HS-27A (cell line): Measurements from ENCODE around the gene CRIP1.

Experiments used
- DNase-seq: peaks from one replicate; pipeline ENCODE4 v3.0.0-alpha.2; 2012; ENCODE audit warnings: low read depth, missing footprints

Gene CRIP1, protein sequence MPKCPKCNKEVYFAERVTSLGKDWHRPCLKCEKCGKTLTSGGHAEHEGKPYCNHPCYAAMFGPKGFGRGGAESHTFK

DNA sequence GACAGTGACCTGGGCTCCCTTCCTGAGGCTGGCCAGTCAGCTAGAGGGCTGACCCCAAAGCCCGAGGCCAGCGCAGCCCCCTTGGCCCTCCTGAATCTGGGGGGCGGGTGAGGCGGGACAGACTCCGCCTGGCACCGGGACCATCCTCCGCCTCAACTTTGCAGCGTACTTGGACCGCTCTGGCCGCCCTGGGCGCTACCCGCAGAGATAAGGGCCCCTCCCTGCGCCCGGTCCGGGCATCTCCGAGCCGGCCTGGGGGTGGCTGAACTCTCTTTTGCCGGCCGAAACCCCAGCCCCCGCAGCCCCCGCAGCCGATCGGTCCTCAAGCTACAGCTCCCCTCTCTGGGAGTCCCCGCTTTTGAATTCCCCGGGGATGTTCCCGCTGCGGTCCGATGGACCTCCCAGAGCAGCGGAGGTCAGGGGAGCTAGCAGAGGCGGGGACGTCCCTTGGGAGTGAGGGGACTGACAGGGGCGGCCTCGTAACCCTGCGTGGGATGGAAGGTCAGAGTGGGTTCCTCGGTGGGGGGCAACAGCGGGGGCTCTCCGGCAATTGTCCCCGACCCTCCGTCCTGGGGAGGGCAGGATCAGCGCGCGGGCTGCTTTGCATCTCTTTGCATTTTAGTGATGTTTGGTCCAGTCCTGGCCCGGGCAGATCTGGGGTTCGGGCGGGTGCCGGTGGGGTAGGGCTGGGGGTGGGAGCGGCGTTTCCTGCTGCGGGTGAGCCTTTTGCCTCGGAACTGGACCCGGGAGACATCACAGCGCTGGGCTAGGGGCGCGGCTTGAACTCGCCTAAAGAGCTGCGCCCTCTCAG, at the start of gene CRIP1:
Gene CRIP1 (plus strand): TSS at position 724 of the 811 bp plus-strand sequence. CDS start 374 bp downstream, outside the sequence.
- no peak for DNase-seq

DNA sequence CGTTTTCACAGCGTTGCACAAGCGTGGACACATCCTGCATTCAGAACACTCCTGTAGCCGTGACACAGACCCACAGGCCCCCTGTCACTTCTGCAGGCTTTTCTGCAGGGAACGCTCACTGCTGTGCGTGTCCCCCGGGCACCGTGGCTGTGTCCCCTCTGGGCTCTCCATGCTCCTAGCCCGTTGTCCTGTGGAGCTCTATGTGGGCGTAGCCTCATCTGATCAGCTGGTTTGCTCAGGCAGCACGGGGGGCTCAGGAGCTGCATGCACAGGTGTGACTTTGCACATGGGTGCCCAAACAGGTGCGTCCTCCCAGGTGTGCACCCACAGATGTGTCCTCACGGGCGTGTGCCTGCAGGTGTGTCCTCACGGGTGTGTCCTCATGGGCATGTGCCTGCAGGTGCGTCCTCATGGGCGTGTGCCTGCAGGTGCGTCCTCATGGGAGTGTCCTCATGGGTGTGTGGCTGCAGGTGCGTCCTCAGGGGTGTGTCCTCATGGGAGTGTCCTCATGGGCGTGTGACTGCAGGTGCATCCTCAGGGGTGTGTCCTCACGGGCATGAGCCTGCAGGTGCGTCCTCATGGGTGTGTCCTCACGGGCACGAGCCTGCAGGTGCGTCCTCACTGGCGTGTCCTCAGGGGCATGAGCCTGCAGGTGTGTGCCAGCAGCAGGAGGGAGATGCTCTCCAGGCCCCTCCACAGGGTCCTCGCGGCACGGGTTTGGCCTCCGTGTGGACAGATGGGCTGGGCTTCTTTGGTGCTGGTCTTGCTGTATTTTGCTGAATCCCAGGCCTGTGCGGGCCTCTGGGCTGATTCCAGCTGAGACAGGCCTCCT, 49.6 kb upstream of the CRIP1 start:
- DNase-seq, result no peak

DNA sequence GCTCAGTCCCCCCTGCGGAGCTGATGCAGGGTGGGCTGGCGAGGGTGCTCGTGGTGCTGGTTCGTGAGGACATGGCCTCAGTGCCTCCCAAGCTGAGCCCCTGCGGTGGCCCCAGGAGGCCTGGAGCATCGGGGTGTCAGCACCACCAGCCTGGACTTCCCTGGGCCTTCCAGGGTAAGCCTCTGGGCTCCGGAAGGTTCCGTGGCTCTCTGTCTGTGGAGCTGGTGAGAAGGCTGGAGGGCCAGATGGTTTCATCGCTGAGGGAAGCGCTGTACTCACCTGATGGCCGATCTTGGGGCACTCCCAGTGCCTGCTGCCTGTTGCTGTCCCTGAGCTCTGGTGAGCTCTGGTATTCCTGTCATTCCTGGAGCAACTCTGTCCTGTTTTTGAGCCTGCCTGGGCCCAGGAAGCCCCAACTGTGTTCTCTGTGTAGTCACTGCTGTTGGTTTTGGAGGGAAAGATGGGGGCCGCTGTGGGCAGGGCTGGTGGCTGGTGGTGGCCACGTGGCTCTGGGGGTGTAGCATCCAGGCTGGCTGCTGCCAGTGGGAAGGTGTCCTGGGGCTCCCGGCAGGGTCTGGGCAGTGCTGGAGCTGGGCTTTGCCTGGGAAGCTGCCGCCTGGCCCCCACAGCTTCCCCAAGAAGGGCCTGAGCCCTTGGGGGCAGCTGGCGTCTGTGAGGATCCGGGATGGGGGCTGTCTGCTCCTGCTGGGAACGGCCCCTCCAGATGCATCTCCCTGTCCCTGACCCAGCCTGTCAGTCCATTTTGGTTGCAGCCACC, 48.8 kb upstream of the CRIP1 start:
- DNase-seq, result no peak

DNA sequence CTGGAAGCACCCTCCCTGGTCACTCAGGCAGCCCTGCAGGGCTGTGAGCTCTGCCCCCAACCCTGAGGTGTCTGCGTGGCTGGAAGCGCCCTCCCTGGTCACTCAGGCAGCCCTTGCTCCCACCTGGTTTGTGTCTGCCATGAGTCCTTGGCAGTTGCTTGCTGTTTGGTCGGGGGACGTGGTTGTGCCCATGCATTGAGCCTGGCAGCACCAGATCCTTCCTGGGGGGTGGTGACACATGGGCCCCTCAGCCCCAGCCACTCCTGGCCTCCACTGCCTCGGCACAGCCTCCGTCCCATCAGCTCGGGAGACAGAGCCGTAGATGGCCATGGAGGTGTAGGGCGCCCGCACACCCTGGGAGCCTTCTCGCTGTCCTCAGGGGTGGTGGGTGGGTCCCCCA, 47.5 kb upstream of the CRIP1 start:
- no peak for DNase-seq

DNA sequence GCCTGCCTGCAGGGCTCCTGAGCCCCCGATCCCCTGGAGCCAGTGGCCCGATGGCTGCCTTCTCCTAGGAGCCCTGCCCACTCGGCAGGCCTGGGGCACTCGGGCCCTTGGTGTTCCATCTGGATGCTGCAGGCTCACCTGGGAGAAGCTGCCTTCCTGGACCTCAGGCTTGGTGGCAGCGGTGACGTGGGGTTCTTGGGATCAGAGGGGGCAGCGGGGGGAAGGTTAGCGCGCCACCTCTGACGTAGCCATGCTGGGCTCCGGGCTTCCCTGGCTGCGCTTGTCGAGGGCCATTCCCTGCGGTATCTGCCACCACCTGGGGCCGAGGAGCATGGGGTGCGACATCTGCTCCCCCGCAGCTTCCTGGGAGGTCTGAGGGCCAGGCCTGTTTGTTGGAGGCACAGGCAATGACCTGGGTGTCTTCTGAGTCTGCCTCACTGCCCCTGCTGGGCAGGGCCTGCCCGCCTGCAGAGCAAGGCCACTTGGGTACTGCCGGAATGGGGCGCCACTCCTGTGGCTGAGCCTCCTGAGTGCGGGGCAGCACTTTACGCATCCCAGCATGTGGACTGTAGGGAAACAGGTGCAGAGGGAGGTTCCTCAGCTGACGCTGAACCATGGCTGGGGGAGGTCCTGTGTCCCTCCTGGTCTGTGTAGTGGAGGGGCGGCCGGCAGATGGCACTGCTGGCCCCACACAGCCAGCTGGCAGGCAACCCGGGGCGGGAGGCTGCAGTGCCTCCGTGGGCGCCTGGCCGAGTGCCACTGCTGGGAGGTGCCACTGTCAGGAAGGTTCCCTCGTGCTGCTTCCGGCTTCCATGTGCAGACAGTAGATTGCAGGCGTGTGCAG, 46.8 kb upstream of the CRIP1 start:
- no peak for DNase-seq

DNA sequence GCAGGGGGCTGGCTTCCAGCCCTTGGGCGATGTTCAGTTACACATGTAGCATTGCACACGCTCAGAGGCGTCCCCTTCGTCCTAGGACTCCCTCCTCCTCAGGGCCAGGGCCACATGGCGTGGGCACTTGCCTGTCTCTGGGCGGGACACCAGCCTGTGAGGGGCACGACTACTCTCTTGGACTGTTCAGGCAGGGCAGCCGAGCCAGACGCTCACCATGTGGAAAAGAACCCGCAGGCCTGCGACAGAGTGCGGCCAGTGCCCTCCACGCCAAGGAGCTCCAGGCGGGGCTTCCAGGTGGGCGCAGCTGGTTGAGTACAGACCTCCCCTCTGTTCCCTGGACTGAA, 46.2 kb upstream of the CRIP1 start:
- DNase-seq, result no peak

DNA sequence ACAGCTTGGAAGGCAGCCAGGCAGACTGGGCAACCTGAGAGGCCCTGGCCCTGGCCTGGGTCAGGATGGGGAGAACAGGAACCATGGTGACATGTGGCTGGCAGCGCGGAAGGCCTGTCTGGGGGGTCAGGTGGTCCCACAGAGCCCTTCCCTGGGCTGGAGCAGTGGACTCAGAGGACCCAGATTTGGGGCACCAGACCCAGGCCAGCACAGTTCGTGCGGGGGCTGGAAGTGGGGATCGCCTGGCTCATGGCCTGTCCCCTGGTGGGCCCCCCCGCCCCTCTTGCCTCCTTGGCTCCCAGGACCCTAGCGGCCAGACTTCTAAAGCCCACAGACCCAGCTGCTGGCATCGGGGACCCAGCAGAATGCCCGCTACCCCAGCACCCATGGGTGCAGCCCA, 45.7 kb upstream of the CRIP1 start:
- DNase-seq, result no peak

DNA sequence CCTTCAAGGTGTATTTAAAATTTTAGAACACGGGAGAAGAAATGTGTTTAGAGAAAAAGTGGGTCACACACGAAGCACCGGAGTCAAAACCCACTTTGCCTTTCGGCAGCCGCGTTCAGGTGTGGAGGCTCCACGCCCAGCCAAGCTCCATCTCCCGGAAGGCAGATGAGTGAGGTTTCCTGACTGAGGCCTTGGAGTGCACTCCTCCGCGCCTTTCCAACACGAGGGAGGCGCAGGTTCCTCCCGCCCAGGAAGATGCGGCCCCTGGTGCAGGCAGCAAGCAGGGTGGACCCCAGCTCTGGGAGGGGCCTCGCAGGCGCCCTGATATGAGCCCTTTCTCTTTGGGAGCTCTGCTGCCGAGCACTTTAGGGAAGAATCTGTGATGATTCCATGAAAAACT, 44.6 kb upstream of the CRIP1 start:
- DNase-seq, result no peak

DNA sequence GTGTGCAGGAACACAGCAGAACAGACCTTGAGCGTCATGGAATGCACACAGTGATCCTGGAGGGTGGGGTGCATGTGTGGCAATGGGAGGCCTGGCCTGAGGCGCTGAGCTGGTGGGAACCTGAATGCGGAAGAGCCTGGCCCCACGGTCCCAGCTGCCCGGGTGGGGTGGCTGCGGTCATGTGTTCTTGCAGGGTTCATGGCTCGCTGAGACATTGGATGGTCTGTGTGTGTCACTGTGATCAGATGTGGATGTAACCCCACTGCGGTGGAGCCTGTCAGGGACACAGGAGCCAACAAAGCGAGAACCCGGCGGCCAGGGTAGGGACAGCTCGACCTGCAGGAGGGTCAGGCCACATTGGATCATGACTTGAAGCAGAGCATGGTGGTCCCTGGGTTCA, 43.9 kb upstream of the CRIP1 start:
- DNase-seq, result no peak

DNA sequence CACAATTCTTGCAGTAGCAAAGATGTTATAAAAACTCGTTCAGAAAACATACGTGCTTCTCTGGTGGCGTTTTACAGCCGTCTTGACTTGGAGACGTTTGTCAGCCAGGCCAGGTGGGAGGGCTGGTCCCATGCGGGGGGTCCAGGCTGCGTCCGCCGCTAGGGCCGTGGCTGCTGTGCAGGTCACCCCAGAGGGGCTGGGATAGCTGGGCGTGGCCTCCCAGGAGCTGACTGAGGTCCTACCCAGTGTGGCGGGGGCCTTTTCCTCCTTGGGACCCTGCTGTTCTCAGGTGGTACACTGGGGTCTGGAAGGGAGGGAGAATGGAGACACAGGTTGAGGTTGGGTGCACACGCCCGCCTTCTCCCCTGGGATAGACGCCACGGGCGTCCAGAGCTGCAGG, 41.8 kb upstream of the CRIP1 start:
- no peak for DNase-seq

DNA sequence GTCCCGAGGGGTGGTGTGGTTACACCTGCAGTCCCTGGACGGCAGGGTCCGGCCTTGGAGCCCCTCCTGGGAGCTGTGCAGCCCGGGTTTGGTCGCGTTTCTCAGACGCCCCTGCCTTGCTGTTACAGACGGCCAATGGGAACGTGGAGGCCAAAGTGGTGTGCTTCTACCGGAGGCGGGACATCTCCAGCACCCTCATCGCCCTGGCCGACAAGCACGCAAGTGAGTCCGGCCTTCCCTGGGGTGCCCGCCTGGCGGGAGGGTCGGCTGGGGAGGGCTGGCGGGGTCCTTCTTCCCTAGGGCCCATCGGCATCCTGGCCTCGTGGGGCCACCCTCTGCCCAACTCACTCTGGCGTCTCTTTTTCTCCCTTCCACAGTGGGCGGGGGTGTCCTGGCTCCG, 41.4 kb upstream of the CRIP1 start:
- no peak for DNase-seq

DNA sequence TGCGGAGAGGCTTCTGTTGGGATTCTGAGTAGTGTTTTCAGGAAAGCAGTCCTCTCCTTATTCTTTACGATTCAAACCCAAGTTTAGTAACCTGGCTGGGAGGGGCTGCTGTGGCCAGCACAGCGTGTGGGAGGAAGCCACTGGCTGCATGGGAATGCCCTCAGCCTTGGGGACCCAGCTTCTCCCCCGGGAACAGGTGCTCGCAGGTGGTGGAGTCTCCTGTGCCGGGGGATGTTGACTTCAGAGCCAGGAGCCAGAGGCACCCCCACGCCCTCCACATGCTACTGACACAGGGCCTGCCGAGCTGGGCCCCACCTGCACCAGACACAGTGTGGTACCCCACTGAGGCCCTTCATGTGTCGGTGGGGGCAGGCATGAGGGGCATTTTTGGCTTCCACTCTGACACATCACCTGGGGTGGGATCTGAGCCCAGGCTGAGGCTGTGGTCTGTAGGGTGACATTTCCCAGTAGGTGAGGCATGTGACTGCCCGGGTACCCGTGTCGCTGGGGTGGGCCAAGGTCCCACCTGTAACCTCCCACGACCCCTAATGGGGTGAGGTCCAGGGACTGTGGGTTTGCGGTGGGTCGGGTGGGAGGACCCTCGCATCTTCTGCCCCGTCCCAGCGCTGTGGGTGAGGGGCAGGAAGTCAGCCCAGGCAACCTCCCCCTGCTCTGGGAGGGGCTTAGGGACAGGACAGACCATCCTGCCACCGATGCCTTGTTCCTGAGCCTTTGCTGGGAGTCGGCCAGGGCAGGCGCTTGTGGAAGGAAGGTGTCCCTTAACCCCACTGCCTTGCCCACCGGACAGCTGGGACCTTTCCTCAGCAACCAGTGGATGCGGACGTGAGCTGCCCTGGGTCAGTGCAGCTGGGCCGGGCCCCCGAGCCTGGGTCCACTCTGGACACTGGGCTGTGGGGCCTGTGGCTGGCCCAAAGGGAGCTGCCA, 40.5 kb upstream of the CRIP1 start:
- no peak for DNase-seq

DNA sequence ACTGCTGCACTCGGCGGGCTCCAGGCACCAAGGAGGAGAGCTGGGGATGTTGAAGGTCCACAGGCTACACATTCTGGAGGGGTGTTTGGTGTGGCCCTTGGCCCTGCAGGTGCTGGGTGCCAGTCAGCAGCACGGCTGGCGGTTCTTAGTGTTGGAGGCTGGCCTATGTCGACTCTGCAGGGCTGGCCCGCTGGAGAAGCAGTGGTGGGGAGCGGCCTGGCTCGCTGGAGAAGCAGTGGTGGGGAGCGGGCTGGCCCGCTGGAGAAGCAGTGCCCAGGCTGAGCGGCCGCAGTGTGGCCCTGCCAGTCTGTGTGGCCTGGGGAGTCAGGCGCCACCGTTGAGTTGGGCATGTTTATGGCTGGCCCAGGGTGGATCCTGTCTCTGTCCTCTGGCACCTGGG, 39.7 kb upstream of the CRIP1 start:
- DNase-seq, result no peak

DNA sequence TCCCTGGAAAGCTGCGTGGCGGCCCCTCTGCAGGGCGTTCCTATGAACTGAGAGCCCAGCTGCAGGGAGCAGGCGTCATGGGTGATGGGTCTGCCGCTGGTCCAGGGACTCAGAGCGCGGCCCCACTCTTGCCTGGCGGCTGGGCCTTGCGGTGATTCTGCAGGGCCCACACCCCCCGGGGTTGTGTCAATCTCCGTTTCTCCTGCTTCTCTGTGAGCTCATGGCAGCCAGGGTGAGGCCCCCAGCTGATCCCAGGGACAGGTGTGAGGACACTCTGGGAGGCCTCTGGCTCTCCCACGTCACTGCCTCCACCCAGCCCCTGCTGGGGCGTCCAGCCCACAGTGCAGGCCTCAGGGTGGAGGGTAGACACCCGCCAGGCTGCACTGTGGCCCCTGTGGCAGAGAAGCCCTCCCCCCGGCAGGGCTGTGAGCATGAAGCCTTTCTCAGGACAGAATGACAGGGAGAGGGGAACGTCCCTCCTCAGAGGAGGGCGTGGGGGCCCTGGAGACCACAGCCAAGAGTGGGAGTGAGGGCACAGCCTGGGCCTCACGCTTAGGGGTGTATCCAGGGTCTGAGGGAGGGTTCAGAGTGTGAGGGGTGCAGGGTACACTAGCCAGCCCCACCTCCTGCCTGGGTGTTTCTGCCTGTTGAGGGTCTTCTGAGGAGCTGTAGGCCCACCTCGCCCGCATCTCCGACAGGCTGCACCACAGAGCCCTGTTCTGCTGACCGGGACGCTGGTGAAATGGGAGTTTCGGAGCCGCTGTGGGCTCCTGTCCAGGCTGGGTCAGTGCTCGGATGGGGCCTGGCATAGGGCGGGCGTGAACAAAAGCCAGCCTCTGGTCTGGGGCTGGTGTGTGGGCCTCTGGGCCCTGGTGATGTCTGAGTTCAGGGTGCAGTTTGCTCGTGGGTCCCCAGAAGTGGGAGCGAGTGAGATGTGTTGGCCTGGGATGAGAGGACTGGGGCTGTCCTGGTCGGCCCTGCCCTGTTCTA, 38.7 kb upstream of the CRIP1 start:
- no peak for DNase-seq

DNA sequence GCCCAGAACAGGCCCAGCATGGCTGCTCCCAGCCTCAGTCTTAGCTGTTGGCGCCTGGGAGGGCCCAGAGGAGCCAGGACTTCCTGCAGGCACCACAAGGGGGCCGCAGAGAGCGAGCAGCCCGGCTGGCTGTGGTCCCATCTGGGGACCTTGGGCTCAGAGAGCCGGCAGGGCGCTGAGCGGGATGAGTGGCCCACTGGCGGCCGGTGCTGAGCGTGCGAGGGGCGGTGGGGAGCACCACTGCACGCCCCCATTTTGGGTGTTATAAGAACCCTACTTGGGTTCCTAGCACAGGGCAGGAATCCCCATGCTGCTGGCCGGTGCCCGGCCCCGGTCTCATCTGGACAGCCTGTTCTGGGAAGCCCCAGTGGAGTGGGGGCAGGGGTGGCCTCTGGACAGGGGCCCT, 38.0 kb upstream of the CRIP1 start:
- no peak for DNase-seq

DNA sequence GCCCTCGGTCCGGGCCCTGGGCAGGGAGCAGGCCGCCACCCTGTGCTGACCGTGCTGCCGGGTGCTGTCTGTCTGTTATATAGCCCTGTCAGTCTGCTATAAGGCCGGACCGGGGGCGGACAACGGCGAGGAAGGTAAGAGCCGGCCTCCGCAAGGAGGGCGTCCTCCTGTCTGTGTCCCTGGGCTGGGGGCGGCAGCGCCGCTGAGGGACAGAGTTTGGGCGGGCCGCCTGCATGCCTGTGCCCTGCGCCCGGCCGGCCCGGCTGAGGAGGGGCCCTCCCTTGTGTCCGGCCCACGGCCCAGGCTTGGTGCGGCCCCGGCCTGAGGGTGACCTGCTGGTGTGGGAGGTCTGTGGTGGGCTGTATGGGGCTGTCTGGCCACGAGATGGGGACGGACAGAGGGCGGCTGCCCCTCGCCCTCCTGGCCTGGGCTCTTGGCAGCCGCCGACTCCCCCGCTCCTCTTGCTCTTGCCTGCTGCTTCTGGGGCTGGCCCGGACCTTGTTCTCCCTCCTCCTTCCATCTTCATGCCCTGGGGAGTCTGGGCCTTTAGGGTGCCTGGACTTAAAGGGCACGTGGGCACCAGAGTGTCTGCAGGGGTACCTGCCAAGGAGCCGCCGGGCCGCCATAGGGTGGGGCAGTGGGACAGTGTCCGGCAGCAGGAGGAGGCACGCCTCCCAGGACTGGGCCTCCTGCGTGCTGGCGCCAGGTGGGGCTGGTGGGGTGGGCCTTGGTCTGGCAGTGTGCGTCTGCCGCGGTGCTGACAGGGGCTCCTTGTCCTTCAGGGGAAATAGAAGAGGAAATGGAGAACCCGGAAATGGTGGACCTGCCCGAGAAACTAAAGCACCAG, 37.2 kb upstream of the CRIP1 start:
- DNase-seq, result no peak

DNA sequence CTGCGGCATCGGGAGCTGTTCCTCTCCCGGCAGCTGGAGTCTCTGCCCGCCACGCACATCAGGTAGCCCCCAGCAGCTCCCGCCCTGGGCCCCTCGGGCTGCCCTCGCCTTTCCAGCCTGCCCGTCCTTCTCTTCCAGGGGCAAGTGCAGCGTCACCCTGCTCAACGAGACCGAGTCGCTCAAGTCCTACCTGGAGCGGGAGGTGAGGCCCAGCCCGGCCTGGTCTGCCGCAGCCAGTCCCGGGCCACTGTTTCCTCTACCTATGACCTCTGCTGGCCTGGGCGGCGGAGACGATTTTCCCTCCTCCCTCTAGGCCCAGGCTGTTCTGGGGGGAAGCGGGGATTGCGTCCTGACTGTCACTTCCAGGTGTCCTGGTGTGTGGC, 36.6 kb upstream of the CRIP1 start:
- DNase-seq, result no peak
